Smooth muscle cell (in vitro differentiated cells): Measurements from ENCODE around the gene HS1BP3. TPM values are rescaled to one million over a fixed set of nuclear protein-coding genes. Genes with fewer than 3 reads are reported as not detected.

ENCODE experiments used
- DNase-seq: peaks from one replicate; lab custom pipeline; 2025; ENCODE audit not compliant: unreplicated experiment; lab: John Stamatoyannopoulos, UW
- H2AFZ ChIP-seq: fragments of 200-600 bp; sonication (generic); 2 replicates; pipeline ENCODE4 v1.6.0; 2016; ENCODE audit warnings: antibody characterized with exemption, low read depth, mild to moderate bottlenecking
- H3F3A ChIP-seq: fragments of 200-600 bp; sonication (generic); 2 replicates; pipeline ENCODE4 v1.6.0; 2017; ENCODE audit warnings: antibody characterized with exemption, low read depth
- H3K27ac ChIP-seq: fragments of 200-600 bp; sonication (generic); 2 replicates; pipeline ENCODE4 v1.5.1; 2016; ENCODE audit warnings: low read depth, mild to moderate bottlenecking
- H3K27me3 ChIP-seq: fragments of 200-600 bp; sonication (generic); 2 replicates; pipeline ENCODE4 v1.6.1; 2016; ENCODE audit warnings: low read depth, mild to moderate bottlenecking
- H3K36me3 ChIP-seq: fragments of 200-600 bp; sonication (generic); 2 replicates; pipeline ENCODE4 v1.5.1; 2016; ENCODE audit warnings: low read depth
- H3K4me1 ChIP-seq: fragments of 200-600 bp; sonication (generic); 2 replicates; pipeline ENCODE4 v1.5.1; 2016; ENCODE audit warnings: low read depth
- H3K4me2 ChIP-seq: fragments of 200-600 bp; sonication (generic); 2 replicates; pipeline ENCODE4 v1.6.0; 2016; ENCODE audit warnings: mild to moderate bottlenecking
- H3K4me3 ChIP-seq: fragments of 200-600 bp; sonication (generic); 2 replicates; pipeline ENCODE4 v1.5.1; 2016; ENCODE audit warnings: mild to moderate bottlenecking
- H3K79me2 ChIP-seq: fragments of 200-600 bp; sonication (generic); 2 replicates; pipeline ENCODE4 v1.6.0; 2016; ENCODE audit warnings: low read depth, mild to moderate bottlenecking
- H3K9ac ChIP-seq: fragments of 200-600 bp; sonication (generic); 2 replicates; pipeline ENCODE4 v1.6.0; 2016; ENCODE audit warnings: low read depth
- H3K9me3 ChIP-seq: fragments of 200-600 bp; sonication (generic); replicated peaks from 2 replicates; pipeline ENCODE4 v1.5.1; 2016; ENCODE audit warnings: low read depth
- H4K20me1 ChIP-seq: fragments of 200-600 bp; sonication (generic); 2 replicates; pipeline ENCODE4 v1.6.0; 2016; ENCODE audit warnings: low read depth
- WGBS: methylation state at CpG from one replicate; pipeline ENCODE4 v1.1.7; 2016; ENCODE audit warnings: low lambda C conversion rate; 5-methylcytosine and 5-hydroxymethylcytosine counted together
- polyA plus RNA-seq: library from polyadenylated mRNA; unstranded; fragments of >200 nt; fragmentation: Nextera tagmentation; extraction: Ambion mirVana; gene quantifications from 2 replicates; pipeline ENCODE4 v1.2.1, GENCODE V29; 2016
- total RNA-seq: library from RNA; depleted of rRNA; stranded (reverse); fragments of >200 nt; gene quantifications from 2 replicates; pipeline ENCODE4 v1.2.3, GENCODE V29; 2014
- TF ChIP-seq, protein P1 (sequence below): fragments of 200-600 bp; sonication (generic); IDR thresholded peaks from 2 replicates; pipeline ENCODE4 v1.5.1; 2017; ENCODE audit warnings: borderline replicate concordance, mild to moderate bottlenecking, antibody characterized with exemption; ENCODE audit not compliant: insufficient read depth, poor library complexity, severe bottlenecking

Gene HS1BP3
- total and polyA plus RNA-seq, 2 experiments from 2014 or later, result 9.3 to 20.4 TPM

DNA sequence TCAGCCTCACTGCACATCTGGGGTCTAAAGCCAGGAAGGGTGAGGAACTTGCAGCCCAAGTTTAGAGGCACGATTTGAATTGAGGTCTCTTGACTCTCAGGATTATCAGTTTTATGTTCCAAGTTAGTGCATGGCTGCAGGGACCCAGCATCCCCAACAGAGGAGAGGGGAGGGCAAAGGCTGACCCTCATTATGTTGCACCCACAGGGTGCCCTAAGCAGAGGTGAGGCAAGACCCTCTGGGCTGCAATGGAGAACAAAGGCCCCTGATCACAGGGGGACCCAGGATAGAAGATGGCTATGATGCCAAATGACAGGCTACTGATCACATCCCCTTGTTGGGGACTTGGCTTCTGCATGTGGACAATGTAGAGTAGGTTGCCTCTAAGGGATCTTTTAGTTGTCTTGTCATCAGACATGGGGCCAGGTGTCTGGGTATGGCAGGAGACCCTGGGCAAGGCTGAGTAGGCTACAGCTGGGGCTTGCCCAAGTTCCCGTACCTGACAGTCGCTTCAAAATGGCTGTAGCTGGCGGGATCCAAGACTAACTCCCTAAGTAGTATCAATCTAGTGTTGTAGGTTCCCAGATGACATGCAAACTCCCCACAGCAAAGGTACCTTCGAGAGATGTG is 11.5 kb upstream of the HS1BP3 start:
- H3K9me3 ChIP-seq, result no peaks in the 10 kb centered on the region
- no peak for DNase-seq
- no peaks in the 10 kb centered on the region for H3K79me2 ChIP-seq
- peaks cover 6% of the 10 kb centered on the region for H3K4me1 ChIP-seq
- H3F3A ChIP-seq, result no peaks in the 10 kb centered on the region
- H4K20me1 ChIP-seq, result no peaks in the 10 kb centered on the region
- TF ChIP-seq, protein P1, sequence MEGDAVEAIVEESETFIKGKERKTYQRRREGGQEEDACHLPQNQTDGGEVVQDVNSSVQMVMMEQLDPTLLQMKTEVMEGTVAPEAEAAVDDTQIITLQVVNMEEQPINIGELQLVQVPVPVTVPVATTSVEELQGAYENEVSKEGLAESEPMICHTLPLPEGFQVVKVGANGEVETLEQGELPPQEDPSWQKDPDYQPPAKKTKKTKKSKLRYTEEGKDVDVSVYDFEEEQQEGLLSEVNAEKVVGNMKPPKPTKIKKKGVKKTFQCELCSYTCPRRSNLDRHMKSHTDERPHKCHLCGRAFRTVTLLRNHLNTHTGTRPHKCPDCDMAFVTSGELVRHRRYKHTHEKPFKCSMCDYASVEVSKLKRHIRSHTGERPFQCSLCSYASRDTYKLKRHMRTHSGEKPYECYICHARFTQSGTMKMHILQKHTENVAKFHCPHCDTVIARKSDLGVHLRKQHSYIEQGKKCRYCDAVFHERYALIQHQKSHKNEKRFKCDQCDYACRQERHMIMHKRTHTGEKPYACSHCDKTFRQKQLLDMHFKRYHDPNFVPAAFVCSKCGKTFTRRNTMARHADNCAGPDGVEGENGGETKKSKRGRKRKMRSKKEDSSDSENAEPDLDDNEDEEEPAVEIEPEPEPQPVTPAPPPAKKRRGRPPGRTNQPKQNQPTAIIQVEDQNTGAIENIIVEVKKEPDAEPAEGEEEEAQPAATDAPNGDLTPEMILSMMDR, result no peak
- no peak overlapping the region for H3K4me2 ChIP-seq
- no peak overlapping the region for H3K27ac ChIP-seq
- H3K36me3 ChIP-seq, result no peaks in the 10 kb centered on the region
- H3K27me3 ChIP-seq, result peaks cover 88% of the 10 kb centered on the region
- H2AFZ ChIP-seq, result no peak overlapping the region
- H3K9ac ChIP-seq, result no peak overlapping the region
- 74% methylated on average over 5 of the region's 5 CpGs for WGBS
- H3K4me3 ChIP-seq, result no peak overlapping the region

DNA sequence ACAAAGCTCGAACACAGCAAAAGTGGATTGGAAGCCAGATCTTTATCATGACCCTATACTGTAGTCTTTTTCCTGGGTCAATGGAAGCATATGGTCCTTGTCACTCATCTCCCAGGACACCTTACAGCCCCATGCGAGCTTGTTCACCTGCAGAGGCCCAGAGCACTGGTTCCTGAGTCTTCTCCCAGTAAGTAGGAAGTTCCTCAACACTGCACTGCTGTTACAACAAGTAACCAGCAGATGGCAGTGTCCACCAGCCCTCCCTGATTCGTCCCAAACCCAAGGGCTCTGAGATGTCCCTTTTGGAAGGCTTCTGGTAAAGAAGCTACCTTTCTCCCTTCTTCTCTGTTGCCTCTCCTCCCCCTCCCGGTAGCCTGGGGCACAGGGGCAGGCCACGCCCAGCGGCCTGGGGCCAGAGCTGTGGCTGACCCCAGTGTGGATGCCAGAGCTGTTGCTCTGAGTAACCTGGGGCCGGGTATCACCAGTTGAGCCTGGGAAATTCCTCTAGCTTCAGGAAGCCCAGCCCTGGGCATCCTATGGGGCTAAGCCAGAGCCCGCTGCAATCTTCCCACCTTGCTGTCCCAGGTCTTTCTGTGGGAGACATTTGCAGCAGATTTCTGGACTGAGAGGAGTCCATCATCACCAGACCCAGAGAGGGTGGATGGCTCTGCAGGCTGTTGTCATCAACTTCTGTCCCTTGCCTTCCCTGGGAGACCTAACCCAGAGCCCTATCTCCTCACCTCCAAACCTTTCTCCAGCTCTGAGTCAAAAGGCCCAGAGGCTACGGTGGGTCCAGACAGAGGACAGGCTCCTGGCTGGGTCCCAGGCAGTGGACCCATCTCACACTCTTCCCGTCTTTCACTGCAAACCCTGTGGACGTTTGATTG is 10.8 kb upstream of the HS1BP3 start:
- H2AFZ ChIP-seq, result no peak overlapping the region
- no peak overlapping the region for H3K9ac ChIP-seq
- H3F3A ChIP-seq, result no peaks in the 10 kb centered on the region
- H4K20me1 ChIP-seq, result no peaks in the 10 kb centered on the region
- no peaks in the 10 kb centered on the region for H3K79me2 ChIP-seq
- H3K36me3 ChIP-seq, result no peaks in the 10 kb centered on the region
- no peak overlapping the region for H3K27ac ChIP-seq
- H3K4me3 ChIP-seq, result no peak overlapping the region
- H3K4me2 ChIP-seq, result no peak overlapping the region
- H3K27me3 ChIP-seq, result peaks cover 90% of the 10 kb centered on the region
- no peak for DNase-seq
- H3K4me1 ChIP-seq, result peaks cover 4% of the 10 kb centered on the region
- H3K9me3 ChIP-seq, result no peaks in the 10 kb centered on the region
- TF ChIP-seq, protein P1, result peak; percentile 95
- WGBS, result 41% methylated on average over 11 of the region's 11 CpGs

GRCh38 chr2:20660506-20661420 is 9.9 kb upstream of the HS1BP3 start:
- Histone ChIP-seq H3K4me2 (no peak overlapping the region), H2AFZ (no peak overlapping the region), H3K9ac (no peak overlapping the region), H3K4me3 (no peak overlapping the region), H3K36me3 (no peaks in the 10 kb centered on the region), H3K27me3 (peaks cover 86% of the 10 kb centered on the region), H3K27ac (no peak overlapping the region), H3K79me2 (no peaks in the 10 kb centered on the region), H3K9me3 (no peaks in the 10 kb centered on the region), H3K4me1 (peaks cover 1% of the 10 kb centered on the region), H4K20me1 (no peaks in the 10 kb centered on the region), H3F3A (no peaks in the 10 kb centered on the region)
- WGBS, result 66% methylated on average over 8 of the region's 8 CpGs
- DNase-seq, result no peak
- TF ChIP-seq, protein P1, result no peak
